ENCODE data around the gene ZNF467. TPM values are rescaled to one million over a fixed set of nuclear protein-coding genes. Genes with fewer than 3 reads are reported as not detected.

The ZNF467 gene
- total RNA-seq, 1 donor = 1.3 TPM

DNA sequence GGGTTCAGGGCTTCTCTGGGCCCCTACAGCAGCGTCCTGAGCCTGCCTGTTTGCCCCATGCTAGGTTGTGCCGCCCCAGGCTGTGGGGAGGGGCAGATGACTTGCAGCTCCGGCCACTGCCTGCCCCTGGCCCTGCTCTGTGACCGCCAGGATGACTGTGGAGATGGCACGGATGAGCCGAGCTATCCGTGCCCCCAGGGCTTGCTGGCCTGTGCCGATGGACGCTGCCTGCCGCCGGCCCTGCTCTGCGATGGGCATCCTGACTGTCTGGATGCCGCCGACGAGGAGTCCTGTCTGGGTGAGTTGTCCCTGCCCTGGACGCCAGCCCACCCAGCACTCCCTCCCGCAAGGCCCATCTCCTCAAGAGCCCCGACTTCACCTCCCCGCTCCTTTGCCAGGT is 15.7 kb upstream of the ZNF467 start:
- no peak overlapping the region for H3K4me3 ChIP-seq (ENCODE audit: low read depth, low read length)
- TF ChIP-seq, protein P1, sequence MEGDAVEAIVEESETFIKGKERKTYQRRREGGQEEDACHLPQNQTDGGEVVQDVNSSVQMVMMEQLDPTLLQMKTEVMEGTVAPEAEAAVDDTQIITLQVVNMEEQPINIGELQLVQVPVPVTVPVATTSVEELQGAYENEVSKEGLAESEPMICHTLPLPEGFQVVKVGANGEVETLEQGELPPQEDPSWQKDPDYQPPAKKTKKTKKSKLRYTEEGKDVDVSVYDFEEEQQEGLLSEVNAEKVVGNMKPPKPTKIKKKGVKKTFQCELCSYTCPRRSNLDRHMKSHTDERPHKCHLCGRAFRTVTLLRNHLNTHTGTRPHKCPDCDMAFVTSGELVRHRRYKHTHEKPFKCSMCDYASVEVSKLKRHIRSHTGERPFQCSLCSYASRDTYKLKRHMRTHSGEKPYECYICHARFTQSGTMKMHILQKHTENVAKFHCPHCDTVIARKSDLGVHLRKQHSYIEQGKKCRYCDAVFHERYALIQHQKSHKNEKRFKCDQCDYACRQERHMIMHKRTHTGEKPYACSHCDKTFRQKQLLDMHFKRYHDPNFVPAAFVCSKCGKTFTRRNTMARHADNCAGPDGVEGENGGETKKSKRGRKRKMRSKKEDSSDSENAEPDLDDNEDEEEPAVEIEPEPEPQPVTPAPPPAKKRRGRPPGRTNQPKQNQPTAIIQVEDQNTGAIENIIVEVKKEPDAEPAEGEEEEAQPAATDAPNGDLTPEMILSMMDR (IDR thresholded peaks at IDR 0.05; ENCODE audit: insufficient read depth, low read depth, low read length) = no peak
- DNase-seq (ENCODE audit: low read depth) = no peak

DNA sequence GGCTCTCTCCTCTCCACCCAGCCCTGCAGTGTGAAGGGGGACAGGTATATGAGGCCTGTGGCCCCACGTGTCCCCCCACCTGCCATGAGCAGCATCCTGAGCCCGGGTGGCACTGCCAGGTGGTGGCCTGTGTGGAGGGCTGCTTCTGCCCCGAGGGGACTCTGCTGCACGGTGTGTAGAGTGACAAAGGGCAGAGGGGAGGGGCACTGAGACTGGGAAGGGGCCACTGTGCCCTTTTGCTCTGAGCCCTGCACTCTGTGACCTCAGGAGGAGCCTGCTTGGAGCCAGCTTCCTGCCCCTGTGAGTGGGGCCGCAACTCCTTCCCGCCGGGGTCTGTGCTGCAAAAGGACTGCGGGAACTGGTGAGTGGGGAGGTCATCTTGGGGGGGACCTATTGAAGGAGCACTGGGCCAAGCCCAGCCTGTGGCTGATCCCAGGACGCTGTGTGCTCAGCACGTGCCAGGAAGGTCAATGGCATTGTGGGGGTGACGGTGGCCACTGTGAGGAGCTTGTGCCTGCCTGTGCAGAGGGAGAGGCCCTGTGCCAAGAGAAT is 15.0 kb upstream of the ZNF467 start:
- TF ChIP-seq, protein P1 (IDR thresholded peaks at IDR 0.05; ENCODE audit: insufficient read depth, low read depth, low read length) = no peak
- DNase-seq (ENCODE audit: low read depth) = no peak
- H3K4me3 ChIP-seq (ENCODE audit: low read depth, low read length) = no peak overlapping the region

DNA sequence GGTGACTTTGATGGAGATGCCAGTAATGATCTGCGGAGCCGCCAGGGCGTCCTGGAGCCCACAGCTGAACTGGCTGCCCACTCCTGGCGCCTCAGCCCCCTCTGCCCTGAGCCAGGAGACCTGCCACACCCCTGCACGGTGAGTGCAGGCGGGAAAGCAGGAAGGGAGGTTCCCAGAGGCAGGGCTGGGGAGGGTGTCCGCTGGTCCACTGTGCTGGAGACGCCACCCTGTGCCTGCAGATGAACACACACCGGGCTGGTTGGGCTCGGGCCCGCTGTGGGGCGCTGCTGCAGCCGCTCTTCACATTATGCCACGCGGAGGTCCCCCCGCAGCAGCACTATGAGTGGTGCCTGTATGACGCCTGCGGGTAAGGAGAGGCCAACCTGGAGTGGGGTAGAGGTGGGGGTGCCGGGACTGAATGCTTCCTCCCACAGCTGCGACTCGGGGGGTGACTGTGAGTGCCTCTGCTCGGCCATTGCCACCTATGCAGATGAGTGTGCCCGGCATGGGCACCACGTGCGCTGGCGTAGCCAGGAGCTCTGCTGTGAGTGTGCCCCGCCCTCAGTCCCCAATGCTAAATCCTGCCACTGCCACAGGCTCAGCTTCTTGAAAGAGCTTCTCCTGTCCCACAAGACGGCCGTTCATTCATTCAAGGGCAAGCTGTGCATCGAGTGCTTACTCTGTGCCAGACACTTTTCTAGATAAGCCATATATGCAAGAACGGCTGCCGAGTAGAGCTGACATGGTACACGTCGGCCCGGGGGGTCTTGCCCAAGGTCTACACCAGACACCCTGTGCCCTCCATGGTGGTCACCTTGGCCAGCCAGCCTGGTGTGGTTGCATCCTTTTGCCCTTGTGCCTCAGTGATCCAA is 14.3 kb upstream of the ZNF467 start:
- TF ChIP-seq, protein P1 (IDR thresholded peaks at IDR 0.05; ENCODE audit: insufficient read depth, low read depth, low read length) = peak; percentile 16
- no peak for DNase-seq (ENCODE audit: low read depth)
- H3K4me3 ChIP-seq (ENCODE audit: low read depth, low read length) = no peak overlapping the region

DNA sequence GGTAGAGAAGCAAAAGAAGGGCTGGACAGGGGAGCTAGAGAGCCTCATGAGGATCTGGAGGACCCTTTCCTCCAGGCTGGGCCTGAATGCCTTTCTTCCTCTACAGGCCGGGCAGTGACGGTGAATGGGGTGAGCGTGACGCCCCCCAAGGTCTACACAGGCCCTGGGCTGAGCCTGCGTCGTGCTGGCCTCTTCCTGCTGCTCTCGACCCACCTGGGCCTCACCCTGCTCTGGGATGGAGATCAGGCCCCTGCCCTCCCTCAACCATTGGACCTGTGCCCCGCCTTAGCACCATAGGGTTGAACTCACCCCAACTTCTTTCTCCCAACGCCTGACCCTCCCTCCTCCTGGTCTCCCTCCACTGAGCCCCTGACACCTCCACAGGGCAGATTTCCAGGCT is 12.6 kb upstream of the ZNF467 start:
- H3K4me3 ChIP-seq (ENCODE audit: low read depth, low read length) = no peak overlapping the region
- DNase-seq (ENCODE audit: low read depth) = no peak
- TF ChIP-seq, protein P1 (IDR thresholded peaks at IDR 0.05; ENCODE audit: insufficient read depth, low read depth, low read length) = no peak

DNA sequence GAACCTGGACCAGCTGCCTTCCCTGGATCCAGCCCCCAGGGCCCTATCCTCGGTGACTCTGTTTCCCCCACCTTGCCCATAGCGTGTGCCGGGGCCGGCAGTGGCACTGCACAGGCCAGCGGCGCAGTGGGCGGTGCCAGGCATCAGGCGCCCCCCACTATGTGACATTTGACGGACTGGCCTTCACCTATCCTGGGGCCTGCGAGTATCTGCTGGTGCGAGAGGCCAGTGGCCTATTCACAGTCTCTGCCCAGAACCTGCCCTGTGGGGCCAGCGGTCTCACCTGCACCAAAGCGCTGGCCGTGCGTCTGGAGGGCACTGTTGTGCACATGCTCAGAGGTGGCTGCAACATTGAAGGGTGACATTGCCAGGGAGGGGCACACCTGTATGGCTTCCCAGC is 12.0 kb upstream of the ZNF467 start:
- no peak for DNase-seq (ENCODE audit: low read depth)
- no peak overlapping the region for H3K4me3 ChIP-seq (ENCODE audit: low read depth, low read length)
- TF ChIP-seq, protein P1 (IDR thresholded peaks at IDR 0.05; ENCODE audit: insufficient read depth, low read depth, low read length) = no peak

DNA sequence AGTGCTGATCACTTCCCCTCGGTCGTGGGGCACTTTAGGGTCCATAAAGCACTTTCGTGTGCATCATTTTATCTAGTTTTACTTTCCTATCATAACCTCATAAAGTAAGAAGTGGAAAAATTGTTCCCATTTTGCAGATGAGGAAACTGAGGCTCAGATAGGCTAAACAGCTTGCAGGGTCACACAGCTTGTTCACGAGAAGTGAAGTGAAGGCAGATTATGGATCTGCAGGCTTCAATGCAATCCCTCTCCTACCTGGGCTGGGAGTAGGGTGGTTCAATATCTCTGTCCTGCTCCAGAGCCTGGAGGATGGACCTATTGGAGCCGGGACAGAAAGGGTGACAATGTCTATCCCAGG is 10.8 kb upstream of the ZNF467 start:
- H3K4me3 ChIP-seq (ENCODE audit: low read depth, low read length) = no peak overlapping the region
- TF ChIP-seq, protein P1 (IDR thresholded peaks at IDR 0.05; ENCODE audit: insufficient read depth, low read depth, low read length) = no peak
- DNase-seq (ENCODE audit: low read depth) = no peak

Data from fibroblast of villous mesenchyme (primary cell).